Thyroid gland (tissue), 4 donors: ENCODE data around the gene TAC3.

ENCODE experiments used
- CTCF ChIP-seq, 6 experiments: fragments of 200-600 bp in 3 of 6; fragments of 450-650 bp in 3 of 6; sonication (generic) in 3 of 6; IDR thresholded peaks; one replicate each; pipeline ENCODE4 v1.5.1; 2016 to 2019; ENCODE audit warnings: antibody characterized with exemption in 6 of 6, mild to moderate bottlenecking in 2 of 6, inconsistent platforms in 1 of 6, moderate library complexity in 1 of 6
- POLR2A ChIP-seq, 2 donors: fragments of 450-650 bp; IDR thresholded peaks; one replicate each; pipeline ENCODE4 v1.6.1; 2017; ENCODE audit warnings: antibody characterized with exemption in 2 of 2, mild to moderate bottlenecking in 2 of 2, moderate library complexity in 1 of 2

DNA sequence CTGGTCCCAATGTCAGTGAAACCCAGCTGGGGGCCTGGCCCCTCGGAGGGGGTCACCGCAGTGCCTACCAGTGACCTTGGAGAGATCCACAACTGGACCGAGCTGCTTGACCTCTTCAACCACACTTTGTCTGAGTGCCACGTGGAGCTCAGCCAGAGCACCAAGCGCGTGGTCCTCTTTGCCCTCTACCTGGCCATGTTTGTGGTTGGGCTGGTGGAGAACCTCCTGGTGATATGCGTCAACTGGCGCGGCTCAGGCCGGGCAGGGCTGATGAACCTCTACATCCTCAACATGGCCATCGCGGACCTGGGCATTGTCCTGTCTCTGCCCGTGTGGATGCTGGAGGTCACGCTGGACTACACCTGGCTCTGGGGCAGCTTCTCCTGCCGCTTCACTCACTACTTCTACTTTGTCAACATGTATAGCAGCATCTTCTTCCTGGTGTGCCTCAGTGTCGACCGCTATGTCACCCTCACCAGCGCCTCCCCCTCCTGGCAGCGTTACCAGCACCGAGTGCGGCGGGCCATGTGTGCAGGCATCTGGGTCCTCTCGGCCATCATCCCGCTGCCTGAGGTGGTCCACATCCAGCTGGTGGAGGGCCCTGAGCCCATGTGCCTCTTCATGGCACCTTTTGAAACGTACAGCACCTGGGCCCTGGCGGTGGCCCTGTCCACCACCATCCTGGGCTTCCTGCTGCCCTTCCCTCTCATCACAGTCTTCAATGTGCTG, 21.0 kb downstream of the TAC3 start:
- TF ChIP-seq CTCF (IDR thresholded peaks at IDR 0.05) = no peak
- TF ChIP-seq POLR2A (IDR thresholded peaks at IDR 0.05) = no peak
